NCI-H2171 (cell line): Measurements from ENCODE around the gene COQ8B.

Experiments used
- DNase-seq: peaks from one replicate; lab custom pipeline; 2025; lab: John Stamatoyannopoulos, UW

Gene COQ8B

DNA sequence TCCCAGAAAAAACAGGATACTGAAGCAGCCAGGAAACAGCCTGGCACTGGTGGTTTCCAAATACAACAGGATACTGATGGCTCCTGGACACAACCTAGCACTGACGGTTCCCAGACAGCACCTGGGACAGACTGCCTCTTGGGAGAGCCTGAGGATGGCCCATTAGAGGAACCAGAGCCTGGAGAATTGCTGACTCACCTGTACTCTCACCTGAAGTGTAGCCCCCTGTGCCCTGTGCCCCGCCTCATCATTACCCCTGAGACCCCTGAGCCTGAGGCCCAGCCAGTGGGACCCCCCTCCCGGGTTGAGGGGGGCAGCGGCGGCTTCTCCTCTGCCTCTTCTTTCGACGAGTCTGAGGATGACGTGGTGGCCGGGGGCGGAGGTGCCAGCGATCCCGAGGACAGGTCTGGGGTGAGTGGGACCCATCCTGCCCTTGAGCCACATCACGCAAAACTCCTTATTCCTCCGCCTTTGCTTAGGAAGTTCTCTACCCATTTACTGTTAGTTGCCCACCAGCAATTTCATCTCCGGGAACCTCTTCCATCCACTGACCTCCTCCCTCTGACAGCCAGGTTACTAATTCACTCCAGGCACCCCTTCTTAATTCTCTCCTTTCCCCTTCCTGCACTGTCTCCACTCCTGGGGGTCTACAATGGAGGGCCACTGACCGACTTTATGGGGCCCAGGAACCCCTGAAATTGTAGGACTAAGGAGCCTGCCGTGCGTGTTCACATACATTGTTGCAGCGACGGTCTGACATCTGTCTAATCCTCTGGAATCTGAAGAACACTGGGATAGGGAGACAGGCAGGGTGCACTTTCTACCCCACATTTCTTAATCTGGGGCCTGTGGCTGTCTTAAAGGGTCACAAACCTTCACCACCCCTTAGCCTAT lies 1.4 kb upstream of the COQ8B start:
- no peak for DNase-seq

DNA sequence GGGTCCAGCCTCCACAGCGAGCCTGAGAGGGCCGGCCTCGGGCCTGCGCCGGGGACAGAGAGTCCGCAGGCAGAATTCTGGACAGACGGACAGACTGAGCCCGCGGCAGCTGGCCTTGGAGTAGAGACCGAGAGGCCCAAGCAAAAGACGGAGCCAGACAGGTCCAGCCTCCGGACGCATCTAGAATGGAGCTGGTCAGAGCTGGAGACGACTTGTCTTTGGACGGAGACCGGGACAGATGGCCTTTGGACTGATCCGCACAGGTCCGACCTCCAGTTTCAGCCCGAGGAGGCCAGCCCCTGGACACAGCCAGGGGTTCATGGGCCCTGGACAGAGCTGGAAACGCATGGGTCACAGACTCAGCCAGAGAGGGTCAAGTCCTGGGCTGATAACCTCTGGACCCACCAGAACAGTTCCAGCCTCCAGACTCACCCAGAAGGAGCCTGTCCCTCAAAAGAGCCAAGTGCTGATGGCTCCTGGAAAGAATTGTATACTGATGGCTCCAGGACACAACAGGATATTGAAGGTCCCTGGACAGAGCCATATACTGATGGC lies 716 bp upstream of the COQ8B start:
- no peak for DNase-seq

DNA sequence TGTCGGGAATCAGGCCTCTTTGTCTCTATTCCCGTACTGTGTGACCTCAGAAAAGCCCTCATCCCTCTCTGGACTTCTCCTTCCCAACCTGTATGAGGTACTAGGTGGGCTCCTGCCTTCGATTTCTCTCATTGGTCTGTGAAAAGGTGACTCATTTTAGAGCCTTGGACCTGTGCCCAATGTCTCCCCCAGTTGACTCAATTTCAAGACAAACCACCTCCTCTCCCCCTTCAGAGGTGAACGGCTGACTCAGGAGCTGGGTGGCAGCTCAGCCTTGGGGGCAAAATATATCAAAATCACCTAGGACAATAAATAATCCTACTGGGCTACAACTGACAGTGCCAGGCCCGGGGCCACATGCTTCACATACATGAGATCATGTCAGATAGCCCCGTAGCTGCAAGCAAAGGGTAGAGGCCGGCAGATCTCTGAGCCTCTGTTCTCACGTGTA lies 630 bp downstream of the COQ8B start:
- peak; percentile 40 for DNase-seq

DNA sequence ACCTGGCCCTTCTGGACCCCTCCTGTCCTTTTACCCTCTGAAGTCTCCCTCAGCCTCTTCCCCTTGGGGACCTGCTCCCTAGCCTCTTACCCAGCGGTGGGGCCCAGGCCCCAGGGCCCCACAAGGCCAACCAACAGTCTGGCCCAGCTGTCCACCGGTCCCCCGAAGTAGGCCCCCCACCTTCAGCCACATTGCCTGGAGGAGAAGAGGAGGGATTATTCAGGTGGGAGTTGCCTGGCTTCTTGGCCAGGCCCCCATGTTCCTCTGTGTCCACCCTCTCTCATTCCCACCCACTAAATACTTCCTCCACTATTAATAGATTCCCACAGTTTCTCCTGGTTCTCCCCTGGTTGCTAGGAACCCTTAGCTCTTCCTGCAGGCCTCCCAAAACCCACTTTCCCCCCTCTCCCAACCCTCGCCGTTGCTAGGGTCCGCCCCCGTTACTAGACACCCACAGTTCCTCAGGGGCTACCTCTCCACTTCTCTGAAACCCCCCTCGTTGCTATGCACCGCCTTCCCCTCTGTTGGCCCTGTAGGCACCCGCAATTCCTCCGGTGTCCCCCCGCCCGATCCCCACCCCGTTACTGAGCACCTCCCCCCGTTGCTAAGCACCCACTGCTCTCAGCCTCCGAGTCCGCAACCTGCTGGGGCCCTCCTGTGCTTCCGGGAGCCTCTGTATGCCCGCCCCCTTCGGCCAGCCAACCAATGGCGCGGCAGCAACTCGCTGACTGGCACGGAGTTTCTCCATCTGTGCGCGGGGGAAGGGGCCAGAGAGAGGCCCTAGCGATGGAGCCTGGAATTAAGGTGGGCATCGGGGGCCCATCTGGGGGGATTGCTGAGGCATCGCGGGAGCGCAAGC lies 2.0 kb downstream of the COQ8B start:
- DNase-seq, result peak; percentile 94

DNA sequence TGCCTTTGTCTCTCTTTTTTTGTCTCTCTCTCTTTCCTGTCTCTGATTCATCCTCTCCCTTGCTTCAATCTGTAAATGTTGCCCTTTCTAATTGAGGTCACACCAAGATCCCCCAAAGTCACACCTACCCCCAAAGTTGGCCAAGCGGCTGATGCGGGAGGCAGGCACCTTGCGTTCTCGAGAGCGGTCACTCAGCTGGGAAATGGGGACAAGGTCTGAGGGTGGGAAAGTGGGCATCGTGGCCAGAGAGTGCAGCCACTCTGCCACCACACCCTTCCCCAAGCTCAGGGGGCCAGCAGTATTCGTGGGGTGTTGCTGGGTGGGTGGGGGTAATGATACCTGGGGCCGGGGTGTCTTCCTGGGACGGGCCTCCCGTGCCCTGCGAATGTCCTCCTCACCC lies 2.7 kb downstream of the COQ8B start:
- no peak for DNase-seq

DNA sequence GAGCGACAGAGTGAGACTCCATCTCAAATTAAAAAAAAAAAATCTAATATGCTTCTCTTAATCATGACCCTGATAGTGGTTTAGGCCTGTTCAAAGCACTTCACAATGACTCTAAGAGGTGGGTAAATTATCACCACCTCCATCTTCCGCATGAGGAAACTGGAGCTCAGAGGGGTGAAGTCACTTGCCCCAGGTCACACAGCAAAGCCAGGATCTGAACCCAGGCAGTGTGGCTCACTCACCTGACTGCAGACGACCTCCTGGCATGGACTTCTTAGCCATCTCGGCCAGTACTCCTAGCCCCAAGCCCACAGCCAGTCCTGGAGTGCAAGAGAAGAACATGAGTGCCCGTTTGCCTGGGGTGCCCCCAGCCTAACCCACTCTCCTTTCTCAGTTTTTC lies 6.9 kb downstream of the COQ8B start:
- no peak for DNase-seq

DNA sequence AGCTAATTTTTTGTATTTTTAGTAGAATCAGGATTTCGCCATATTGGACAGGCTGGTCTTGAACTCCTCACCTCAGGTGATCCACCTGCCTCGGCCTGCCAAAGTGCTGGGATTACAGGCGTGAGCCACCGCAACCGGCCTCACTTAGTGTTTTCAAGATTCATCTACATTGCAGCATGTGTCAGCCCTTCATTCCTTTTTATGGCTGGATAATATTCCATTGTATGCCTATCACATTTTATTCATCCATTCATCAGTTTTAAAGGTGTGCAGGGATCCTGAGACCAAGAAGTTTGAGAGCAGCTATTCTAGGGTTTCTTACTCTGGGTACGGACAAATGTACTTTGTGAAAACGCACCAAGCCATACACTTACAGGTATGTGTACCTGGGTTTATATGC lies 9.1 kb downstream of the COQ8B start:
- DNase-seq, result no peak

DNA sequence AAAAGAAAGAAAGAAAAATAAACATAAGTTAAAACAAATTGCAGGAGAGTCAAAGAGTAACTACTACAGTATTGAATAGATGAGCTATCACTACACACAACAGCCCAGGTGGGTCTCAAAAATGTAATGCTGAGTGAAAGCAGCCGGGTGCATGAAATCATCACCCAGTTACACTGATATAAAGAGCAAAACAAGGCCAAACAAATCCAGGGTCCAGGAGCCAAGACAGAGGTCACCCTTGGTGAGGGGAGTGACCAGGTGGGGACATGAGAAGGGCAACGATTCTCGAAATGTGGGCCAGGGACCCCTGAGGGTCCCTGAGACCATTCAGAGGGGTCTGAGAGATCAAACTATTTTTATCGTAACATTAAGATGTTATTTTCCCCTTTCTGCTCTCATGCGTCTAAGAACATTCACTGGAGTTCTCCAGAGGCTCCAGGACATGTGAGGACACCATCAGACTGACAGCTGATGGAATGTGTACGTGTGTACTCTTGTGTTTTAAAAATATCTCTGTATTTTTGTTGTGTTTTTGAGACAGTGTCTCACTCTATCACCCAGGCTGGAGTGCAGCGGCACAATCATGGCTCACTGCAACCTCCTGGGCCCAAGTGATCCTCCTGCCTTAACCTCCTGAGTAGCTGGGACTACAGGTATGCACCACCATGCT lies 10.6 kb downstream of the COQ8B start:
- no peak for DNase-seq

DNA sequence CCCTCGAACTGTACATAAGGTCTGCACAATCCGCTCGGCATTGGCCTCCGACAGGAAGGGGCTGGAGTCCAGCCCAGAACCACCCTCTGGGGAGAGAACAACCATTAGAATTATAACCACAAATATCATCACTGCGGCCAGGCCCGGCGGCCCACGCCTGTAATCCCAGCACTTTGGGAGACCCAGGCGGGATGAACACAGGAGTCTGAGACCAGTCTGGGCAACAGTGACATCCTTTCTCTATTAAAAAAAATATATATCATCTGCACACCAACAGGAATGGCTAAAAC lies 11.4 kb downstream of the COQ8B start:
- no peak for DNase-seq

DNA sequence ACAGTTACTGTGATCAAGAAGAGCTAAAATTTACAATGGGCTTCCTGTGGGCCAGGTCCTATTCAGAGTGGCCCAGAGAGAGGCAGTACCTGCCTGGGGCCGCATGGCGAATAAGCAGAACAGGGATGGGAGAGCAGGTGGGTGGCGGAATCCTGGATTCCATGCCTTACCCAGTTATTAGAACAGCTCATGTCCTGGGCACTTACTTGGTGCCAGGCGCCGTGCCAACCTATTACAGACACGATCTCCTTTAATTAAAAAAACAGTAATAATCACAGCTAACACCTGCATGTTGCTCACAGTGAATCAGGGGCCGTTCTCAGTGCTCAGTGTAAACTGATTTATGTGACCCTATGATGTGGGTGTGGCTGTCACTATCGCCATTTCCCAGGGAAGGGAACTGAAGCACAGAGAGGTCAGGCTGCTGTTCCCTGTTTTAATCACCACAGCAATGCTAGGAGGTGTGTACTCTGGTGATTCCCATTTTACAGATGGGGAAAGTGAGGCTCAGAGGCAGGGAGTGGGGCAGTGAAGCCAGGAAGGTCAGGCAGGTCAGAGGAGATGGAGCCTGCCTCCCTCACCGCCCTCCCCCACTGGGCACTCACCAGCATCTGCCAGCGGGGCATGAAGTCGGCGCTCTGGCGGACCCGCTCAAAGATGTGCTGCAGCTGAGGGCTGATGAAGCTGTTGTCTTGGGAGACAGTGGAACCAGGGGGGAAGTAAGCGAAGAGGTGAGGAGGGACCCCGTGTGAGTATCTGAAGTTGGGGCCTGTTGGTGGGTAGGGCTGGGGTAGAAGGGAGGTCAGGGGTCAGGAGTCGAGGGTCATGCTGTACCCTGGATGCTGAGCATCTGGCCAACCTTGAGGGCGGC lies 12.0 kb downstream of the COQ8B start:
- no peak for DNase-seq

DNA sequence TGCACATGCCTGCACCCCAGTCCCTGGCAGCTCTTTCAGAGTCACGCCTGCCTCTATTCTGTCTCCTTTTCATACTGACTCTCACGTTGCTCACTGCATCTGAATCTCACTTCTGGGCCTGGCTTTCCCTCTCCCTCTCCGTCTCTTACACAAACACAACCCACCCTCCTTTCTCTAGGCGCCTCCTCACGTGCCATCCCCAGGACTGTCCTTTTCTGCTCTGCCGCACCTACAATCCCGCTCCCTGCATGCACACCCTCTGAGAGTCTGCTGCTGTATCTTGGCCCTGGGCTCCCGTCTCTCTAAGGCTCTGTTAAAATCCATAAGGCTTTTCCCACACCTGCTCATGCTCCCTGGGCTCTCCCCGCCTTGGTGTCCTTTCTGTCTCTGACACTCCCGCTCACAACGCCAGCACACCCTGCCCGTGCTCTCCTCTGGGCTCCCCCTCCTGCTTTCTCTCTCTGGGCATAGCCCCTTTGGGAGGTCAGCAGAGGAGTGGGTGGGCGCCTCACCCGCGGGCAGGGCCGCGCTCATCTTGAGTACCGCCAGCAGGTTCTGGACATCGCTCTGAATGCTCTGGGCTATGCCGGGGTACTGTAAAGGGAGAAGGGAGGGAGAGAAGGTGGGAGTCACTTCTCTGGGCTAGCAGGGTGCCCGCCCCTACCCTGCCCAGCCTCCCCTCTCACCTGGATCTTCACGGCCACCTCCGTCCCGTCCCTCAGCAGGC lies 13.5 kb downstream of the COQ8B start:
- DNase-seq, result no peak

DNA sequence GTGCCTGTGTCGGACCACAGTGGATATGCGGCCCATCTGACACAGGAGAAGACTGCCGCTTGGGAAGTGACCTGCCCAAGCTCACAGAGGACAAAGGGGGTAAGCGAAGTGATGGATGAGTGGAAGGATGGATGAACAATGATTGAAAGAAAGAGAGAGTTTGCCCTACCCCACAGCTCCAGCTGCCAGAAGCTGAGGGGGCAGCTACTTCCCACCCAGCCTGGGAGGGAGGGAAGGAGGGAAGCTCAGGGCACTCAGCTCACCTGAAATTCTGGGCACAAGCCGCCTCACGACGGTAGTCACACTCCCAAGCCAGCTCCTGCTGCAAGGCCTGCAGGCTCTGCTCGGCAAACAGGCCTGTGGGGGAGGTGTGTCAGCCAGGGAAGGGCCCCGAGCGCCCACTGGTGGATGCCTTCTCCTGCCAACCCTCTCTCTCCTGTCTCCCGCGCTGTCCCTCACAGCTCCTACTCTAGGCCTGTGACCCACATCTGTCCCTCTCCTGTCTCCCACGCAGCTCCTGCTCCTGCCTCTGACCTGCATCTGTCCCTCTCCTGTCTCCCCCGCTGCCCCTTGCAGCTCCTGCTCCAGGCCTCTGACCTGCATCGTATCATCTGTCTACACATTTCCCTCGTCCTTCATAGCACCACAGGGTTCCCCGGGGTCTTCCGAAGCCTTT lies 14.2 kb downstream of the COQ8B start:
- no peak for DNase-seq

DNA sequence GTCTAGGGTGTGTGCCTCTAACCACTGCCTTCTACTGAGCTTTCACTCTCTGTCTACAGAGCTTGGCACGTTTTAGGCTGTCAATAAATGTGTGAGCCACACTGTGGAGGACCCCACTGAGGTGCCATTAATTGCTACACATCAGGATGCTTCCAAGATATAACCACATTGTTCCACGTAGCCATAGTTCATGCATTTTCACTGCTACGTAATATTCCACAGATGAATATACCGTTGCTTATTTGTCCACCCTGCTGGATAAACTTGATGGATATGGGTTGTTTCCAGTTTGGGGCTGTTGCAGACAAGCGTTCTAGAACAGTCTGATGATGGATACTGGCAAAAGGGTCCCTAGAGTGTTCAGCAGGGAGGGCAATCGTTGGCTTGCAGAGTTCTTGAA lies 14.9 kb downstream of the COQ8B start:
- no peak for DNase-seq

DNA sequence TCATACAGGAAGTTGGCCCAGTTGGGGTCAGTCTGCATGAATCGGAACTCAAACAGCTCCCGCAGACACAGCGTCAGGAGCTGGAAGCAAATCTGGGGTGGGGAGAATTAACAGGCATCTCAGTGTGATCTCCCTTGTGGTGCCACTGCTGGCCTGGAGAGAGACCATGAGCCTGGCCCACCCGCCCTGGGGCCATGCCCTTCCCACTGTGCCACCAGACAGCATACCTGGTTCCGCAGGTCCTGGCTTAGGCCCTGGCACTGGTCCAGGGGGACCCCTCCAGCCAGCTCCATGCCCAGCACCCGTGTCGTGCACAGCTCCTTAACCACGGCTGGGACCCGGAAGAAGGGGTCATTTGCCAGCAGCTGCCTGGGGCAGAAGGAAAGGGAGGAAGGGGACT lies 16.6 kb downstream of the COQ8B start:
- DNase-seq, result no peak

DNA sequence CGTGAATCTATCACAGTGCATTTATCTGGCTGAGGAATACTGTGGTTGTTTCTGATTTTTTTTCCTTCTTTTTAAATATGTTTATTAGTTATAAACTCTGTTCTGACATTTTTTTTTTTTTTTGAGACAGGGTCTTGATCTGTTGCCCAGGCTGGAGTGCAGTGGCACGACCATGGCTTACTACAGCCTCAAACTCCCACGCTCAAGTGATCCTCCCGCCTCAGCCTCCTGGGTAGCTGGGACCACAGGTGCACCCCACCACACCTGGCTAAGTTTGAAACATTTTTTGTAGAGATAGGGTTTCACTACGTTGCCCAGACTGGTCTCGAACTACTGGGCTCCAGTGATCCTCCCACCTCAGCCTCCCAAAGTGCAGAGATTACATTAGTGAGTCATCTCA lies 19.7 kb downstream of the COQ8B start:
- DNase-seq, result no peak

DNA sequence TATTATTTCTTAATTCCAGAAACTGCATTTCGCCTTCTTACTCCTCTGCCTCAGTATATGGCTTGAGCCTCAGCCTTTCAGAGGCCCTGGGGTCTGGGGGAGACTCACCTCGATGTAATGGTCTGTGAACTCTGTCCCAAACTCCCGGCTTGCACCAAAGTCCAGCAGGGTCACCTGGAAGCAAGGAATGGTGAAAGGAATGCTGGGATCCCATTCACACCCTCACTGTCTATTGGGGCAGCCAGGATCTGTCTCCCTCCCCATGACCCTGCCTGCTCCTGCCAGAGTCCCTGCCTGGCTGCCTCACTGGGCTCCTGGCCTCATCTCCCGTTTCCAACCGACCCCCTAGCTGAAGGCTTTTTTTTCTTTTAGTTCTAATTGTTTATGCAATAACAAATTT lies 20.8 kb downstream of the COQ8B start:
- DNase-seq, result no peak

DNA sequence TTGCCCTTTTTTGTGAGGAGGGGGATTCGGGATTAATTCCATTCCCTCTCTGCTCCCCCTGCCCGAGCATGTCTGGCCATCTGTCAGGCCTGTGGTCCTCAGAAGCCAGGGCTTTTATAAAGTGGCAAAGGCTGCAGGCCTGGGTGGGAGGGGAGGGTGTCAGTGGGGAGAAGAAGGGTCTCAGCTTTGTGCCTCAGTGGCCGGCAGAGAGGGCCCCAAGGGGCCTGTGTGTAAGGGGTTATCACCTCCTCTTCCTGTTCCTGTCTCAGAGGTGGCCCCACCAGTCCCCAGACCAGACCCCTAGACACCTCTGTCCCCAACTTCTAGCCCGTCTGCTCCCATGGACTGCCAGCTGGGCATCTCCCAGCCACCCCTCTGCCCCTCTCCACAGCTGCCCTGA lies 22.8 kb downstream of the COQ8B start:
- no peak for DNase-seq

DNA sequence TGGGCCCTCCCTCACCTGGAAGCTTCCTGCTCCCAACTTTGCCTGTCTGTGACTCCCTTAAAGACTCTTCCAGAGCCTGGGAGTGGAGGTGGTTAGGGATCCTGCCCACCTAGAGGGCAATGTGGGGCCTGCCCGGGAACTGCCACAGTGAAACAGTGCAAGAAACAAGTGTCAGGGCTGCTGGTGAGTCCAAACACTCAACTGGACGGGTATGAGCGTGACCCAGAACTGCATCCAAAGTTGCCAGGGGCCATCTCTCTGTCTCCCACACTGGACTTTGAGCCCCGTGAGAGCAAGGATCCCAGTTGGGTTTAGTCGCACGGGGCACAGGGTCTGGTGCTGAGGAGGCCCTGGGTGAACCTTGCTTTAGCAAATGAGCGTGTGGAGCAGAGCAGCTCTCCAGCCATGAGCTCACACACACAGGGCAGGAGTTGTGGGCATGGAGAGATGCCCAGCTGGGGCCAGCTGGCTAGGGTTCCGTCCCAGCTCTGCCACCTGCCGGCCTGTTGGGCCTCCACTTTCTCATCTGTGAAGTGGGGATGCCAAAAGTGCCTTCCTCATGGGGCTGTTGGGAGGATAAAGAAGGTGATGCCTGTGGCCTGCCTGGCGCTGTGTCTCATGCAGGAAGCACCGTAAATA lies 23.4 kb downstream of the COQ8B start:
- no peak for DNase-seq

DNA sequence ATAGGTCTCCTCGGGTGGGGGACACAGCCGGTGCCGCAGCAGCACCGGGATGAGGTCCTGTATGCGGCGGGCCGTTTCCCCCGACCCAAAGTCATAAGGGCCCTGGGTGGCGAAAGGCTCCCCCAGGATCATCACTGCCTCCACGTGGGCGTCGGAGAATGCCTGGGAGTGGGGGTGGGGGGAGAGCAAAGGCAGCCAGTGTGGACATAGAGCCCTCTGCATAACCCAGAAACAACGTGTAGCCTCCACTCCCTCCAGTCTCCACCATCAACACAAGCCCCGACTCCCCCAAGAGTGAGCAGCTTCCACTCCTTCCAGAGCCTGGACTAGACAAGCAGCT lies 24.5 kb downstream of the COQ8B start:
- DNase-seq, result no peak
